Activated CD4-positive, alpha-beta T cell treated with anti-CD3 and anti-CD28 coated beads, Interleukin-2, Interleukin-4, amounts not matched to agents 100 ng/mL and 50 ng/mL, durations not matched to agents 16 hours and 8 hours (primary cell): ENCODE measurements around the gene TRAPPC2L.
A peak's percentile ranks its signal among the peaks of the same experiment; 100 is the strongest.

ENCODE experiments used
- DNase-seq: peaks from one replicate; pipeline ENCODE4 v3.0.0-alpha.2; 2020; ENCODE audit warnings: low spot score

TRAPPC2L gene

DNA sequence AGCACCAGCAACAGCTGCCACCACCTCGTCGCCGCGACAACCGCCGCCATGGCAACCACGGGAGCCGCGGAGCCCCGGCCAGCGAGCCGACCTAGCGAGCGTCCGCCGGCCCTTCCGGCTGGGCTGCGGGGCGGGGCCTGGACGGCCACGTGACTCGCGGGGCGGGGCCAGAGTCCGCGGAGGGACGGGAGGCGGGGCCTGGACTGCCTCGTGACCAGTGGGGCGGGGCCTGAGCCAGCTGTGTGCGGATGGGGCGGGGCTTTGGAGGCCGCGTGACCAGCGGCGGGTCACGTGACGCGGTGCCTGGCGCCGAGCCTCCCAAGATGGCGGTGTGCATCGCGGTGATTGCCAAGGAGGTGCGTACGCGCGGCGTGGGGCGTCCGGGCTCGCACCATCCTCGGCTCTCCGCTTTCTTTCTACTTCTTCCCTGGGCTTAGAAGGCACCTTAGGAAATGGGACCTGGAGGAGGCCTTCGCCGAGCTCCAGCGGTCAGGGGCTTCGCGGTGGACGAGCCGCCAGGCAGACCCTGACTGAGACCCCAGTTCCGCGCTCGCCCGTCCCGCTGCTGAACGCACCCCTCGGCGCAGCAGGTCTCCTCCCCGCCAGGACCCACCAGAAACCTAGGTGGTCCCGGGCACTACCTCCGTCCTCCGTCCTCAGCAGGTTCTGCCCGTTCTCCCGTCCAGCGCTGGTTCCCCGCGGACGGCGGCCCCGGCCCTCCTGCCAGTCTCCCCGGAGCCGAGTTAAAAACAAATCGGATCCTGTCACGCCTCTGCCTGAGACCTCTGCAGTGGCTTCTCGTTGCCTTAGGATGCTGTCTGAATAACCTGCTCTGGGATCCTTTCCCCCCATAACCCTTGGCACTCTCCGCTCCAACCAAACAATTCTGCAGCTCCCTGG is at the start of gene TRAPPC2L, which contains the start of gene GALNS:
TSS of gene TRAPPC2L (plus strand) at position 300 of the 900 bp plus-strand sequence. CDS start at position 324, 24 bp downstream.
TSS of gene GALNS (minus strand) at position 120 of the 900 bp plus-strand sequence. CDS start at position 50, 70 bp downstream.
- DNase-seq = peak; percentile 99

GRCh38 chr16:88807142-88807625 is 49.7 kb upstream of the TRAPPC2L start:
- no peak for DNase-seq

DNA sequence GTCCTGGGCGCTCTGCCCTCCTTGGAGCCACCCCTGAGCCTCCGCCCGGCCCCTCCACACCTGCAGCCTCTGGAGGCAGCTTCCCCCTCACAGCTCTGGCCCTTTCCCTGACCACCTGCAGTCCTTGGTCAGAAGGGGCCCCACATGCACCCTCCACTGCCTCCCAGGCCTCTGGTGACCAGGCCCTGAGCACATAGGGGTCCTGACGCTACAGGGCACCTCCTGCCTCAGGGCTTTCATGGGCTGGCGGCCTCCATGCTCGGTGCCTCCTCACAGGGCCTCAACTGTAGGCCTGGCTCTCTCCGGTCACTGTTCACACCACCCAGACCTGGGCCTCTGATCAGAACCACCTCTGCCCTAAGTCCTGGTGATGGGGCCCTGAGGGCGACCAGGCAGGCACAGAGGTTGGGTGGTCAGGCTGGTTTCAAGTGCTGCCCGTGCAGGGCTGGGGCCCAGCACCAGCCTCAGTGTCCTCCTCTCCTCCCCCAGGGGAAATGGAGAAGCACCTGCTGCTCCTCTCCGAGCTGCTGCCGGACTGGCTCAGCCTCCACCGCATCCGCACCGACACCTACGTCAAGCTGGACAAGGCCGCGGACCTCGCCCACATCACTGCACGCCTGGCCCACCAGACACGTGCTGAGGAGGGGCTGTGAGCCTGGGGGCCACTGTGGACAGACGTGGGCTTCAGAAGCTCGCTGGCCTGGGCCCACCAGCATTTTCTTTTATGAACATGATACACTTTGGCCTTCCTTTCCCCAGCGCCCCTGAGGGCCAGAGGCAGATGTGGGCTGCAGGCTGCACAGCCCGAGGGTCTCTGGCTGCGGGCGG is 49.1 kb upstream of the TRAPPC2L start:
- no peak for DNase-seq

- no peak for DNase-seq
Measured at GRCh38 chr16:88809068-88809675, 47.8 kb upstream of the TRAPPC2L start.

- DNase-seq = peak; percentile 22
Measured at GRCh38 chr16:88809676-88810165, 47.2 kb upstream of the TRAPPC2L start.

DNA sequence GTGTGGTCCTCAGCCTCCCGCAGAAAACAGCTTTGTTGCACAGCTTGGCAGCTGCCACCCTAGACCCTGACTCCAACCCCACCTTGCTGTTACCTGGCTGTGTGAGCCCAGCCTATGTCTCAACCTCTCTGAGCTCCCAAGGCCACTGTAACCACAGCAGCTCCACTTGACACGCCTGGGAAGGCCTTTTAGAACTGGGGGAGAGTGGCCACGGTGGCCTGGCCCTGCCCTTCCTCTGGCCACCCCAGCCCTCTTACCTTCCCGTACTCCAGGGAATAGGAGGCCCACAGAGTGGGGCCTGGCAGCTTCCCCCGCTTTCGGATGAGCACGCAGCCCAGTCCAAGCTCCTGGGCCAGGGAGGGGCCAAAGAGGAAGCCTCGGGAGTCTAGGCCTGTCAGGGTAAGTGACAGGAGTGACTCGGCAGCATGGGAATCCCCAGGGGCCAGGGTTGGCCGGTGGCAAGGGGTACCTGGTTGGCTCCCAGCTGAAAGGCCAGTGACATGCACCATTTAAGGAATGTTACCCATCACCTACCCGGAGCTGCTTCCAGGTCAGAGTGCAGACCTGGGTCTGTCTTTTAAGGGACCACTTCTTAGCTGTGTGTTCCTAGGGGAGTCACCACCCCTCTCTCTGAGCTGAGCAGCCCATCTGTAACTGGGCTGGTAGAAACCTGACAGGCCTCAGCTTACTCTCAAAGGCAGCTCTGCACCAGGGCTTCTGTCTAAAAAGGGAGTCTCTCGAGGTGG is 46.6 kb upstream of the TRAPPC2L start:
- DNase-seq = peak; percentile 53

GRCh38 chr16:88810912-88811768 is 45.8 kb upstream of the TRAPPC2L start:
- DNase-seq = peak; percentile 61

GRCh38 chr16:88811769-88812512 is 45.0 kb upstream of the TRAPPC2L start, which contains the start of gene APRT:
Gene APRT (minus strand): TSS chr16:88811928. CDS start chr16:88811899, 29 bp downstream.
- DNase-seq = peak; percentile 97

- DNase-seq = peak; percentile 56
Measured at GRCh38 chr16:88812513-88813268, 44.2 kb upstream of the TRAPPC2L start.

DNA sequence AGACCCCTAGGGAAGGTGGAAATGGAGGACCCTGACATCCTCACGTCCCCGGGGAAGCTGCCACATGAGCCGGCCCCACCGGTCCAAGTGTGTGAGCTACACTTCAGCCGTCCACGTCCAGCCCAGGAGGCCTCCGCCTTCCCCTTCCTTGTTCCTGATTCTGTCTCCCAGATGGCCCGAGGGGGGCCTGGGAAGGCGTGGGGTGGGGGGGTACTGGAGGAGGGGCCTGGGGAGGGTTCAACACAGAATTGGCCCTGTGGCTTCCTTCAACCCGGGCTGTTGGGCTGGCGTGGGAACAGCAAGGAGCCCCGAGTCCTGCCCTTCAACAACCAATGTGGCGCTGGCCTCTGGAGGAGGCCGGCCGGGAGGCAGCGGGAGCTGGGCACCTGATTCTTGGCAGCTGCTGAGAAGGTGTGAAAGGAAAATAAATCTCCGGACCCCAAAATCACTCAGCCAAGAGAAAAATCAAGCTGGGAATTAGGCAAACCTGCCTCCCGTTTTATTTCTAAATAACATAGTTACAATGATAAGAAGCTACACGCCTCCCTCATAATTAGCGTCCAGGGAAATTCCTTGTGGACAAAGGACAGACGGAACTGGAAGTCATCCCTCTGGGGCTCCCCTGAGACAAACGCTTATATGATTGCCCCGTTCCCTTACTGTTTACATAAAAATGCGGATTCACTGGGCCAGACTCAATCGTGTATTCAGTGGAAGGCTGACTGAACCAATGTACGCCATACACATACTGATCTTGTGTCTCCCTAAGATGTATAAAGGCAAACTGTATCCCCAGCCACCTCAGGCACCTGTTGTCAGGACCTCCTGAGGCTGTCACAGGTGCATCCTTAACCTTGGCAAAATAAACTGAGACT is 43.4 kb upstream of the TRAPPC2L start:
- DNase-seq = no peak

GRCh38 chr16:88814144-88814502 is 42.8 kb upstream of the TRAPPC2L start:
- no peak for DNase-seq

GRCh38 chr16:88815227-88815626 is 41.7 kb upstream of the TRAPPC2L start:
- DNase-seq = no peak

GRCh38 chr16:88815901-88816589 is 40.9 kb upstream of the TRAPPC2L start:
- peak; percentile 61 for DNase-seq

DNA sequence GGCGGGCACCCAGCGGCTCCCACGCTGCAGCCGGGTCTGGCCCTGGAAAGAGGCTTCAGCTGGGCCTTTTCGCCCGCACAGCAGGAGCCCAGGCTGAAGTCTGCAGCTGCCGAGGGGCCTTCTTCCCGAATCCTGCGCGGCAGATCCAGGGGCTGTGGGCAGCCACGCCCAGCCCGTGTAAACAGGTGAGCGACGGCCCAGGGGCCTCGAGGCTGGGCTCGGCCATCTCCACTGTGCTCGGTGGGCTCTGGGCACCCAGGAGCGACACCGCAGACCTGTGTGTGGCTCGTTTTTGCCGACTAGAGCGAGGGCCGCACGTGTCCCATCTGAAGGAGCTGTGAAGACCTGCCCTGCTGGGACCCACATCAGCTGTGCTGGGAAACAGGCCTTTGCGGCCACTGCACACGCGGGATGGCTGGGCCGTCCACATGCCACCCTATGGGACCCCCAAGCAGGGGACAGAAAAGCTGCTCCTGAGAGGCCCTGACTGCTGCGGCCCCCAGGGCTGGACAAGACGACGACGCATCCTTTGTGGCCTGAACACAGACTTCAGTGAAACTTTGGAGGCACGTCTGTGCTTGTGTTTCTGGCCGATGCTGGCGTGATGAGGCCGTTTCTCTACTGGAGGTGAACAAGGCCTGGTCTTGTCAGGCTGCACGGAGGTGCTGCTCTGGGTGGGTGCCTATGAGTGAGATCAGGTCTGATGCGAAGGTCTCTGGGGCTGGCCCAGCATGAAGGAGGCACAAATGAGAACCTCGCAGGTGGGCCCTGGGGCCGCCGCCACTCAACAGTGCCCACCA is 40.0 kb upstream of the TRAPPC2L start:
- no peak for DNase-seq

DNA sequence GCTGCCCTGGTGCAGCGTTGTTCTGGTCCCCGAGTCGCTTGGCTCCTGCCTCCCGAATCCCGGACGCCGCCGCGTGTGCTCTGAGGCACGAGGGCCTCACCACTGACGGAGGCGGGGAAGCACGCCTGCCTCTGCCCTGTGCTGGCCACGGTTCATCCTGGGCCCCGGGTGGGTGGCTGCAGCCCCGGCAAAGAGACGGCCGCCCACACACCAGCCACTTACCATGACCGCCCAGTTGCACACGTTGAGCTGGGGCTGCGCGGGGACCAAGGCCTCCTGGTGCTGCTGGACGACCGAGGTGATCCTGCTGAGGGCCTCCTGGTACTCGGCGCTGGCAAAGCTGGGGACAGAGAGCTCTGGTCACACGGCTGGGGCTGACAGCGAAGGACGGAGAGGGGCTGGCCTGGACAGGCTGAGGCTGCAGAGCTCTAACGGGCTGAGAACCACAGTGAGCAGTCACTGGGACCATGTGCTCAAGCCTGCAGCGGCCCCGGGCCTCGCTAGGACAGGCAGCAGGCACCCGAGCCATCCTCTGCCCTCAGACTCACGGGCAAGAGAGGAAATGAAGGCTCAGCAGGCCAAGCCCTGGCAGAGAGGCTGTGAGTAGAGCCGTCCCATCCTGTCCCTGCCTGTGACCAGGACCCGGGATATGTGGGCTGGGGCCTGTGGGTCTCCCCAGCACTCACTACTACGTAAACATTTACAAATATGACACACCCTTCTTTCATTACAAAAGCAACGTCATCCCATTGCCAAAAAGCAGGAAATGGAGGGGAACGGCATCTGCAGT is 38.9 kb upstream of the TRAPPC2L start:
- DNase-seq = no peak

DNA sequence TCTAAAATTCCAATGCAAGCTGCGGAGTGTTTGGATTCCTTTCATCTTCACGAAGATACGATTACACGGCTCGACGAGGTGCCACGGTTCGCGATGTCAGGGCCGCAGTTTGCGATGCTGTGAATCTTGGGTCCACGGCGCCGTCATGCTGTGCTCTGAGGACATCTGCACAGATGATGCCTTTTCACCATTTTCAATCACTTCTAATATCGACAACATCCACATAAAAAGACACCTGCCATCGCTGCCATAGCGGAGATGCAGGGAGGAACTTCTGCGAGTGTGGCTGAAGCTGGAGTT is 38.4 kb upstream of the TRAPPC2L start:
- DNase-seq = no peak
